CD4-positive, alpha-beta T cell treated with Interleukin-1 beta for 1 hour (primary cell): ENCODE results near the gene CHURC1.

ENCODE experiments used
- DNase-seq, 2 donors: peaks; one replicate each; pipeline ENCODE4 v3.0.0-alpha.2; 2020 to 2022

CHURC1 gene

GRCh38 chr14:64960762-64961276, 46.6 kb downstream of the CHURC1 start:
- no peak for DNase-seq

- DNase-seq: no peak
Observed at GRCh38 chr14:64963611-64964010, 49.4 kb downstream of the CHURC1 start.

GRCh38 chr14:64965356-64966000, 51.2 kb downstream of the CHURC1 start:
- no peak for DNase-seq

- no peak for DNase-seq
Observed at GRCh38 chr14:64966976-64967375, 52.7 kb downstream of the CHURC1 start.

GRCh38 chr14:64968167-64968566, 53.9 kb downstream of the CHURC1 start:
- no peak for DNase-seq

GRCh38 chr14:64968651-64969050, 54.4 kb downstream of the CHURC1 start:
- no peak for DNase-seq

- no peak for DNase-seq
Observed at GRCh38 chr14:64970041-64970440, 55.8 kb downstream of the CHURC1 start.

GRCh38 chr14:64970776-64971477, 56.7 kb downstream of the CHURC1 start:
- DNase-seq: no peak

- no peak for DNase-seq
Observed at GRCh38 chr14:64971491-64971942, 57.3 kb downstream of the CHURC1 start.

- DNase-seq: peak; percentile 32 to 41
Observed at GRCh38 chr14:64971943-64972791, 57.9 kb downstream of the CHURC1 start, which contains the start of gene RAB15. TSS of gene RAB15 (minus strand) at chr14:64972336. CDS start at chr14:64972076, 260 bp downstream.

- DNase-seq: no peak
Observed at GRCh38 chr14:64973026-64973442, 58.8 kb downstream of the CHURC1 start.

GRCh38 chr14:64973826-64974225, 59.6 kb downstream of the CHURC1 start:
- DNase-seq: no peak

GRCh38 chr14:64974563-64974962, 60.3 kb downstream of the CHURC1 start:
- DNase-seq: no peak

- DNase-seq: no peak
Observed at GRCh38 chr14:64979336-64980074, 65.2 kb downstream of the CHURC1 start.

GRCh38 chr14:64983439-64984310, 69.4 kb downstream of the CHURC1 start:
- peak; percentile 28 to 66 for DNase-seq
